GM12801 (cell line): ENCODE measurements around the gene PRXL2A.

Experiments
- CTCF ChIP-seq: IDR thresholded peaks from one replicate; pipeline ENCODE4 v1.5.1; 2011; ENCODE audit warnings: control low read depth; ENCODE audit not compliant: insufficient read length; ENCODE audit errors: extremely low read depth

Gene PRXL2A

GRCh38 chr10:80405035-80405434, 3.3 kb upstream of the PRXL2A start:
- no peak for TF ChIP-seq CTCF

- TF ChIP-seq CTCF, result no peak
Measured at GRCh38 chr10:80405626-80406025, 2.7 kb upstream of the PRXL2A start.

- TF ChIP-seq CTCF, result no peak
Measured at GRCh38 chr10:80406204-80406603, 2.1 kb upstream of the PRXL2A start.

GRCh38 chr10:80407812-80408241, 524 bp upstream of the PRXL2A start:
- TF ChIP-seq CTCF, result no peak

GRCh38 chr10:80409121-80409520, 770 bp downstream of the PRXL2A start:
- TF ChIP-seq CTCF, result no peak

- TF ChIP-seq CTCF, result no peak
Measured at GRCh38 chr10:80410122-80410521, 1.8 kb downstream of the PRXL2A start.

- TF ChIP-seq CTCF, result no peak
Measured at GRCh38 chr10:80410578-80411145, 2.3 kb downstream of the PRXL2A start.
